MCF 10A (cell line): ENCODE data around the gene IFNA13. TPM values are rescaled to one million over a fixed set of nuclear protein-coding genes. Genes with fewer than 3 reads are reported as not detected.

ENCODE experiments used
- BruUV-seq: library from RNA; stranded (reverse); fragments of 400-500 nt; replicated peaks from 2 replicates; lab custom pipeline; 2021; lab: Mats Ljungman, UMichigan
- CTCF ChIA-PET: fragments of 300-600 bp; sonication (Branson Sonifier 250); formaldehyde crosslinking; extraction: SDS; loops from one replicate; lab custom pipeline; 2021; ENCODE audit warnings: antibody characterized with exemption, inconsistent platforms; lab: Yijun Ruan, JAX
- POLR2A ChIA-PET: fragments of 300-600, 350-650 bp; sonication (Branson Sonifier 250); formaldehyde crosslinking; extraction: SDS; loops from one replicate; lab custom pipeline; 2020; ENCODE audit warnings: antibody characterized with exemption, inconsistent platforms; lab: Yijun Ruan, JAX
- DNase-seq: peaks from one replicate; pipeline ENCODE4 v3.0.0-alpha.2; 2018; ENCODE audit not compliant: unreplicated experiment
- H3K27ac Mint-ChIP-seq: one replicate; pipeline ENCODE4 v1.8.0; 2022; ENCODE audit warnings: mild to moderate bottlenecking, low read depth, mixed read lengths; ENCODE audit not compliant: unreplicated experiment
- H3K27me3 Mint-ChIP-seq: one replicate; pipeline ENCODE4 v1.8.0; 2022; ENCODE audit warnings: mixed read lengths; ENCODE audit not compliant: insufficient read depth, unreplicated experiment
- H3K36me3 Mint-ChIP-seq: one replicate; pipeline ENCODE4 v1.8.0; 2022; ENCODE audit warnings: mild to moderate bottlenecking, moderate library complexity, mixed read lengths; ENCODE audit not compliant: insufficient read depth, unreplicated experiment
- H3K4me1 Mint-ChIP-seq: one replicate; pipeline ENCODE4 v1.8.0; 2022; ENCODE audit warnings: mixed read lengths; ENCODE audit not compliant: insufficient read depth, unreplicated experiment
- H3K4me3 Mint-ChIP-seq: one replicate; pipeline ENCODE4 v1.8.0; 2022; ENCODE audit warnings: mild to moderate bottlenecking, moderate library complexity, mixed read lengths; ENCODE audit not compliant: unreplicated experiment
- H3K9me3 Mint-ChIP-seq: one replicate; pipeline ENCODE4 v1.8.0; 2022; ENCODE audit warnings: mixed read lengths; ENCODE audit not compliant: unreplicated experiment
- intact Hi-C: fragments of 100-400 bp; cut with micrococcal nuclease; formaldehyde crosslinking; loops from 2 replicates; pipeline ENCODE4 v1.14.1; 2022
- total RNA-seq: library from RNA; stranded (reverse); gene quantifications from 2 replicates; pipeline ENCODE4 v1.2.3, GENCODE V29; 2022
- TF ChIP-seq, protein P1 (sequence below): fragments of 200-600 bp; IDR thresholded peaks from one replicate; pipeline ENCODE4 v1.8.0; 2022; ENCODE audit warnings: antibody characterized with exemption, mild to moderate bottlenecking; ENCODE audit not compliant: unreplicated experiment

IFNA13 gene
- total RNA-seq, 1 experiment from 2014 or later, result not detected

DNA sequence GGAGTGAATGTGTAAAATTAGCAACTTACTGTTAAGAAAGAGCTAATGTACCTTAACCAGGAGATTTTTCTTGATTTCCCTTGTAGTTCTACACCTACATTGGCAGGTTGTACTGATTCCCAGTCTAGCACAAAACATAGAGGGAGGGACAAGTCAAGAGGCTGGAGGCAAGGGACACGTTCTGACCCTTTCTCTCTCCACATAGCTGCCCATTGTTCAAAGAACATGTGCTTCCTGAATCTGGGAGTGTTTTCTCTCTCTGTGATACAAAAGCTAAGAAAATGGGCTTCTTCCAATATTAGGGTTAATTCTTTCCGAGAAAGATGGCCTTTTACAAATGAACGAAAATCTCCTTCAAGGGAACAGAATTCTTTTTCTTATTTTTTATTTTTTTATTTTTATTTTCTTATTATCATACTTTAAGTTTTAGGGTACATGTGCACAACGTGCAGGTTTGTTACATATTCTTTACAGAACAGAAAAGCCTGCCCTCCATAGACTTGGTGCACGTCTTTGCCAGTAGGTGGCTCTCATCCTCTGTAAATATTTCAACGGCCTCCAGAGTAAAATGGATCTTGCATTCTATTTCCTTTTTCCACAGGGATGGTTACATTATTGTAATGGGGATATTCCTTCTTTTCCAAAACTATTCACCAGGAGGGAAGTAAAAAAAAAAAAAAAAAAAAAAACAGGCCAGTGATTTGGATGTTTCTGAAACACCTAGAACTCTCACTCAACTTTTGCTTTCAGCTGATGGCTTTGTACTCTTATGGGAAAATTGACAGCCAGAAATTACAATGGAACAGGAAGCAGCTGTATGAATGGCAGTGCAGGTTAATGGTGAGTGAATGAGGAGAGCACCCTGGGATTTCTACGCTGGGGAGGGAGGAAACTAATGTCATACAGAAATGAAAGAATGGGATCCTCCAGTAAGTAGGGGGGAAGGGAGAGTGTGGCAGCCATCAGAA lies 49.6 kb downstream of the IFNA13 start:
- no peaks in the 10 kb centered on the region for H3K9me3 Mint-ChIP-seq
- H3K36me3 Mint-ChIP-seq, result peaks cover 8% of the 10 kb centered on the region
- H3K4me1 Mint-ChIP-seq, result no peaks in the 10 kb centered on the region
- intact Hi-C loops, result no loop called here
- H3K4me3 Mint-ChIP-seq, result no peak overlapping the region
- H3K27me3 Mint-ChIP-seq, result peaks cover 31% of the 10 kb centered on the region
- no TSS peak for BruUV-seq
- peak; percentile 27 for DNase-seq
- no peak overlapping the region for H3K27ac Mint-ChIP-seq
- CTCF ChIA-PET, result interaction anchor here (0.6 to 3.9 kb wide), 17 partner anchors 11 to 1130 kb away, joined by 3 to 25 read pairs (median 3); no protein-coding TSS in a partner anchor
- POLR2A ChIA-PET, result interaction anchor here (0.8 to 1.5 kb wide), 2 partner anchors 65 to 192 kb away, joined by 3 read pairs; no protein-coding TSS in a partner anchor
- TF ChIP-seq, protein P1, sequence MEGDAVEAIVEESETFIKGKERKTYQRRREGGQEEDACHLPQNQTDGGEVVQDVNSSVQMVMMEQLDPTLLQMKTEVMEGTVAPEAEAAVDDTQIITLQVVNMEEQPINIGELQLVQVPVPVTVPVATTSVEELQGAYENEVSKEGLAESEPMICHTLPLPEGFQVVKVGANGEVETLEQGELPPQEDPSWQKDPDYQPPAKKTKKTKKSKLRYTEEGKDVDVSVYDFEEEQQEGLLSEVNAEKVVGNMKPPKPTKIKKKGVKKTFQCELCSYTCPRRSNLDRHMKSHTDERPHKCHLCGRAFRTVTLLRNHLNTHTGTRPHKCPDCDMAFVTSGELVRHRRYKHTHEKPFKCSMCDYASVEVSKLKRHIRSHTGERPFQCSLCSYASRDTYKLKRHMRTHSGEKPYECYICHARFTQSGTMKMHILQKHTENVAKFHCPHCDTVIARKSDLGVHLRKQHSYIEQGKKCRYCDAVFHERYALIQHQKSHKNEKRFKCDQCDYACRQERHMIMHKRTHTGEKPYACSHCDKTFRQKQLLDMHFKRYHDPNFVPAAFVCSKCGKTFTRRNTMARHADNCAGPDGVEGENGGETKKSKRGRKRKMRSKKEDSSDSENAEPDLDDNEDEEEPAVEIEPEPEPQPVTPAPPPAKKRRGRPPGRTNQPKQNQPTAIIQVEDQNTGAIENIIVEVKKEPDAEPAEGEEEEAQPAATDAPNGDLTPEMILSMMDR, result peak; percentile 35

Other genes with a start within 250 kb of the IFNA13 start
- gene IFNW1, start 226.2 kb downstream of the IFNA13 start, total RNA-seq, result not detected in 2 replicates
- gene IFNA21, start 201.4 kb downstream of the IFNA13 start, total RNA-seq, result not detected in 2 replicates
- not detected in 2 replicates for gene IFNA4, start 180.5 kb downstream of the IFNA13 start, total RNA-seq
- not detected in 2 replicates for gene IFNA7, start 165.9 kb downstream of the IFNA13 start, total RNA-seq
- not detected in 2 replicates for gene IFNA10, start 160.9 kb downstream of the IFNA13 start, total RNA-seq
- gene IFNA16, start 150.7 kb downstream of the IFNA13 start, total RNA-seq, result not detected in 2 replicates
- gene IFNA17, start 139.8 kb downstream of the IFNA13 start, total RNA-seq, result not detected in 2 replicates
- not detected in 2 replicates for gene IFNA14, start 128.1 kb downstream of the IFNA13 start, total RNA-seq
- not detected in 2 replicates for gene IFNA5, start 62.7 kb downstream of the IFNA13 start, total RNA-seq
- 9.8 and 11.6 TPM in 2 replicates for gene KLHL9, start 32.7 kb downstream of the IFNA13 start, total RNA-seq
- not detected in 2 replicates for gene IFNA6, start 17.2 kb downstream of the IFNA13 start, total RNA-seq
- gene IFNA2, start 17.3 kb upstream of the IFNA13 start, total RNA-seq, result not detected in 2 replicates
- not detected in 2 replicates for gene IFNA8, start 41.1 kb upstream of the IFNA13 start, total RNA-seq
- gene IFNA1, start 72.4 kb upstream of the IFNA13 start, total RNA-seq, result not detected in 2 replicates
- gene IFNE, start 114.3 kb upstream of the IFNA13 start, total RNA-seq, result 2.1 and 2.4 TPM in 2 replicates